ENCODE results near the gene BCL10.

DNA sequence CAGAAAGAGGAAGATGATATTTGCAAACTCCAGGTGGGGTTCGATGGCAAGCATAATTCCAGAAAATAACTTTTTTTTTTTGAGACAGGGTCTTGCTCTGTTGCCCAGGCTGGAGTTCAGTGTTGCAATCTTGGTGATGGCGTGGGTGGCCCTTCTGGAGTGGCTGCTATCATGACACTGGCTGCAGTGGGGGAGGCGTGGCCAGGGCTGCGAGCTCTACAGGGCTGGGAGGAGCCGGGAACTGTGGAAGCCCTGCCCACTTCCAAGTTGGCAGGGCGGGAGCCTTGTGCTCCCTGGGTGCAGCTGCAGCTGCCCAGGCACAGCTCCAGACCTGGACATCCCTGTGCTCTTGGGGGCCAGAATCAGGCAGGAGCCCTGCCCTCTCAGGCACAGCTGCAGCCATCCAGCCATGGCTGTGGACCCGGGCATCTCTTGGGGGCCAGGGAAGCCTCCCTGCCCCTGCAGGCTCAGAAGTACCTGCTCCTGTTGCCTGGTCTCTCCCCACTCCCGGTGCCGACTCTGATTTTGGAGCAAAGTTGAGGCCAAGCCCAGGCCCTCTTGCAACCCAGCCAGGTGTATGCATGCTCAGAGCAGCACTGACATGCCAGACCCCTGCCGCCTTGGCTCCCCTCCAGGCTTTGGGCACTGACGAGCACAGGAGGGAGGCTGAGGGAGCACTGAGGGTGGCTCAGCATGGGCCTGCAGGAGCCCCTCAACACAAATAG lies 7.2 kb upstream of the BCL10 start:
- TF ChIP-seq EZH2 (IDR thresholded peaks at IDR 0.05; ENCODE audit: low read length): no peak
- TF ChIP-seq, protein P1, sequence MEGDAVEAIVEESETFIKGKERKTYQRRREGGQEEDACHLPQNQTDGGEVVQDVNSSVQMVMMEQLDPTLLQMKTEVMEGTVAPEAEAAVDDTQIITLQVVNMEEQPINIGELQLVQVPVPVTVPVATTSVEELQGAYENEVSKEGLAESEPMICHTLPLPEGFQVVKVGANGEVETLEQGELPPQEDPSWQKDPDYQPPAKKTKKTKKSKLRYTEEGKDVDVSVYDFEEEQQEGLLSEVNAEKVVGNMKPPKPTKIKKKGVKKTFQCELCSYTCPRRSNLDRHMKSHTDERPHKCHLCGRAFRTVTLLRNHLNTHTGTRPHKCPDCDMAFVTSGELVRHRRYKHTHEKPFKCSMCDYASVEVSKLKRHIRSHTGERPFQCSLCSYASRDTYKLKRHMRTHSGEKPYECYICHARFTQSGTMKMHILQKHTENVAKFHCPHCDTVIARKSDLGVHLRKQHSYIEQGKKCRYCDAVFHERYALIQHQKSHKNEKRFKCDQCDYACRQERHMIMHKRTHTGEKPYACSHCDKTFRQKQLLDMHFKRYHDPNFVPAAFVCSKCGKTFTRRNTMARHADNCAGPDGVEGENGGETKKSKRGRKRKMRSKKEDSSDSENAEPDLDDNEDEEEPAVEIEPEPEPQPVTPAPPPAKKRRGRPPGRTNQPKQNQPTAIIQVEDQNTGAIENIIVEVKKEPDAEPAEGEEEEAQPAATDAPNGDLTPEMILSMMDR (optimal IDR thresholded peaks at IDR 0.05 in 1 of 3, IDR thresholded peaks at IDR 0.05 in 1 of 3, conservative IDR thresholded peaks at IDR 0.05 in 1 of 3; ENCODE audit: extremely low read depth in 1 of 3, insufficient read depth in 2 of 3, low read length in 3 of 3): no peak

Data from keratinocyte (primary cell).